ENCODE results near the gene CFAP298. TPM values are rescaled to one million over a fixed set of nuclear protein-coding genes. Genes with fewer than 3 reads are reported as not detected.

Gene CFAP298
- total and polyA plus RNA-seq, 2 of the 13 experiments (the other 11 are each of a cell fraction or from before 2014, with no cell fraction given) = 21.2 to 62.2 TPM

GRCh38 chr21:32569261-32570230 is 42.6 kb downstream of the CFAP298 start (continued):
- TF ChIP-seq NFAT5 (CRISPR knock-in tag; IDR thresholded peaks at IDR 0.05) (peak; percentile 66; the same call in 1 of the 2 replicates), HOXA3 (CRISPR knock-in tag; IDR thresholded peaks at IDR 0.05) (peak; percentile 41), FOXC1 (CRISPR knock-in tag; IDR thresholded peaks at IDR 0.05; ENCODE audit: borderline replicate concordance) (peak; percentile 85), TEAD2 (CRISPR knock-in tag; IDR thresholded peaks at IDR 0.05) (peak; percentile 76; the same call in 1 of the 2 replicates), ZNF879 (CRISPR knock-in tag; IDR thresholded peaks at IDR 0.05) (peak; percentile 73; the same call in 1 of the 2 replicates), ZNF264 (CRISPR knock-in tag; IDR thresholded peaks at IDR 0.05) (peak; percentile 41; the same call in 1 of the 2 replicates), ZNF761 (CRISPR knock-in tag; conservative IDR thresholded peaks at IDR 0.05) (0 out of 2 replicates have a peak, but pooled peaks have one; percentile 46), ZNF788 (CRISPR knock-in tag; IDR thresholded peaks at IDR 0.05; ENCODE audit: borderline replicate concordance) (peak; percentile 85; the same call in 1 of the 2 replicates), MTA1 (CRISPR knock-in tag; IDR thresholded peaks at IDR 0.05; ENCODE audit: borderline replicate concordance) (peak; percentile 87; the same call in 1 of the 2 replicates), CTCF (CRISPR knock-in tag; IDR thresholded peaks at IDR 0.05) (peak; percentile 86), TBX2 (CRISPR knock-in tag; IDR thresholded peaks at IDR 0.05; ENCODE audit: borderline replicate concordance) (peak; percentile 84), ZNF766 (CRISPR knock-in tag; IDR thresholded peaks at IDR 0.05; ENCODE audit: borderline replicate concordance) (0 out of 2 replicates have a peak, but pooled peaks have one; percentile 62), ZFP91 (CRISPR knock-in tag; IDR thresholded peaks at IDR 0.05; ENCODE audit: borderline replicate concordance) (peak; percentile 83; the same call in 1 of the 2 replicates), NONO (IDR thresholded peaks at IDR 0.05) (no peak), NONO (CRISPR knock-in tag; conservative IDR thresholded peaks at IDR 0.05) (peak; percentile 54), PPARG (CRISPR knock-in tag; conservative IDR thresholded peaks at IDR 0.05) (0 out of 2 replicates have a peak, but pooled peaks have one; percentile 39), ZNF367 (CRISPR knock-in tag; IDR thresholded peaks at IDR 0.05; ENCODE audit: borderline replicate concordance) (0 out of 2 replicates have a peak, but pooled peaks have one; percentile 79), KDM3A (CRISPR knock-in tag; IDR thresholded peaks at IDR 0.05; ENCODE audit: low read depth) (peak; percentile 54; the same call in 1 of the 2 replicates), ZNF605 (CRISPR knock-in tag; IDR thresholded peaks at IDR 0.05) (peak; percentile 81), AGO1 (IDR thresholded peaks at IDR 0.05; ENCODE audit: low read depth, low read length, poor library complexity, severe bottlenecking) (peak; percentile 46)

Measured in HepG2 (cell line).